H1 (cell line): ENCODE measurements around the gene HMG20A. TPM values are rescaled to one million over a fixed set of nuclear protein-coding genes. Genes with fewer than 3 reads are reported as not detected.

Source experiments
- CTCF ChIA-PET: fragments of 300-600 bp; sonication (Branson Sonifier 250); formaldehyde crosslinking; loops from one replicate; lab custom pipeline; 2021; ENCODE audit not compliant: partially characterized antibody; lab: Charles Lee
- POLR2A ChIA-PET: fragments of 300-600 bp; sonication (Branson Sonifier 250); formaldehyde crosslinking; loops from one replicate; lab custom pipeline; 2021; ENCODE audit warnings: inconsistent platforms; ENCODE audit not compliant: partially characterized antibody; lab: Charles Lee
- DNase-seq, 2 experiments: peaks; one replicate each; pipeline versions ENCODE4 v3.0.0 to v3.0.0-alpha.2; 2010 to 2022; ENCODE audit warnings: low spot score in 2 of 2, low read depth in 1 of 2, mixed read lengths in 1 of 2
- FAIRE-seq: peaks from 2 replicates; lab custom pipeline; 2011; peaks lifted over from hg19 to GRCh38; lab: Jason Lieb, UNC
- H2AFZ ChIP-seq: 2 replicates; pipeline ENCODE4 v1.8.1; 2012; ENCODE audit warnings: low read length, inconsistent platforms
- H2AK5ac ChIP-seq: 2 replicates; pipeline ENCODE4 v1.6.1; 2013; ENCODE audit warnings: low read depth, low read length
- H2BK120ac ChIP-seq: replicated peaks from 2 replicates; pipeline ENCODE3; 2013; ENCODE audit warnings: low read depth, low read length, inconsistent platforms
- H2BK12ac ChIP-seq: 2 replicates; pipeline ENCODE4 v1.6.1; 2013; ENCODE audit warnings: low read depth, low read length
- H2BK15ac ChIP-seq: 2 replicates; pipeline ENCODE4 v1.6.1; 2013; ENCODE audit warnings: low read length
- H2BK20ac ChIP-seq: 2 replicates; pipeline ENCODE4 v1.6.1; 2013; ENCODE audit warnings: low read length
- H2BK5ac ChIP-seq: 2 replicates; pipeline ENCODE4 v1.6.1; 2013; ENCODE audit warnings: low read depth, low read length
- H3K14ac ChIP-seq: 2 replicates; pipeline ENCODE4 v1.6.1; 2013; ENCODE audit warnings: inconsistent platforms; ENCODE audit not compliant: insufficient read length
- H3K18ac ChIP-seq: 2 replicates; pipeline ENCODE4 v1.6.1; 2013; ENCODE audit warnings: low read length; ENCODE audit errors: extremely low read depth
- H3K23ac ChIP-seq: 2 replicates; pipeline ENCODE4 v1.6.1; 2013; ENCODE audit warnings: inconsistent platforms; ENCODE audit not compliant: insufficient read length
- H3K23me2 ChIP-seq: 2 replicates; pipeline ENCODE4 v1.6.1; 2013; ENCODE audit warnings: low read depth, low read length
- H3K27ac ChIP-seq: 2 replicates; pipeline ENCODE4 v1.6.1; 2011; ENCODE audit warnings: low read depth, low read length, inconsistent platforms
- H3K27me3 ChIP-seq, 4 experiments: replicated peaks in 1 of 4; 1 replicate in 1 of 4; 2 replicates in 3 of 4; pipeline versions ENCODE4 v1.6.1 to v1.8.1; 2011 to 2013; ENCODE audit warnings: low read length in 3 of 4, mild to moderate bottlenecking in 3 of 4, inconsistent platforms in 2 of 4, mixed read lengths in 2 of 4, moderate library complexity in 1 of 4; ENCODE audit not compliant: control insufficient read depth in 3 of 4, insufficient read depth in 3 of 4; ENCODE audit errors: extremely low read depth in 1 of 4
- H3K36me3 ChIP-seq, 4 experiments: 2 replicates each; pipeline versions ENCODE4 v1.6.1 to v1.8.1; 2011 to 2013; ENCODE audit warnings: mild to moderate bottlenecking in 4 of 4, low read length in 3 of 4, moderate library complexity in 2 of 4, control low read depth in 1 of 4, inconsistent platforms in 1 of 4; ENCODE audit not compliant: insufficient read depth in 4 of 4, control insufficient read depth in 2 of 4
- H3K4ac ChIP-seq: replicated peaks from 2 replicates; pipeline ENCODE3; 2013; ENCODE audit warnings: low read length, low read depth, mixed read lengths, inconsistent platforms; ENCODE audit not compliant: insufficient read length
- H3K4me1 ChIP-seq, 4 experiments: replicated peaks in 1 of 4; 1 replicate in 1 of 4; 2 replicates in 3 of 4; pipeline versions ENCODE4 v1.6.1 to v1.8.1; 2011 to 2013; ENCODE audit warnings: low read length in 3 of 4, inconsistent platforms in 2 of 4, mixed read lengths in 1 of 4; ENCODE audit not compliant: insufficient read depth in 4 of 4, control insufficient read depth in 3 of 4
- H3K4me2 ChIP-seq, 2 experiments: 2 replicates each; pipeline versions ENCODE4 v1.6.1 to v1.8.1; 2011 to 2013; ENCODE audit warnings: low read depth in 2 of 2, low read length in 2 of 2, control low read depth in 1 of 2, inconsistent platforms in 1 of 2, mild to moderate bottlenecking in 1 of 2; ENCODE audit not compliant: insufficient read depth in 1 of 2
- H3K4me3 ChIP-seq, 4 experiments: fragments of 200-600, 300-600 bp in 1 of 4; sonication (generic), shearing (Covaris generic), sonication (Bioruptor Twin) in 1 of 4; 2 replicates each; pipeline versions ENCODE4 v1.5.1 to v1.8.1; 2011 to 2016; ENCODE audit warnings: low read length in 4 of 4, low read depth in 3 of 4, control low read depth in 2 of 4, inconsistent platforms in 2 of 4, mild to moderate bottlenecking in 2 of 4, mixed read lengths in 1 of 4, moderate library complexity in 1 of 4; ENCODE audit not compliant: insufficient read depth in 2 of 4; ENCODE audit errors: extremely low read depth in 1 of 4
- H3K56ac ChIP-seq: replicated peaks from 2 replicates; pipeline ENCODE3; 2013; ENCODE audit warnings: low read depth, mild to moderate bottlenecking, mixed read lengths, low read length, inconsistent platforms; ENCODE audit not compliant: insufficient read length
- H3K79me1 ChIP-seq: 2 replicates; pipeline ENCODE4 v1.6.1; 2013; ENCODE audit warnings: low read depth, low read length, control low read depth
- H3K79me2 ChIP-seq, 2 experiments: 2 replicates each; pipeline versions ENCODE4 v1.6.1 to v1.8.1; 2012 to 2013; ENCODE audit warnings: low read length in 2 of 2, mild to moderate bottlenecking in 2 of 2, inconsistent platforms in 1 of 2; ENCODE audit not compliant: insufficient read depth in 2 of 2, control insufficient read depth in 1 of 2
- H3K9ac ChIP-seq, 4 experiments: replicated peaks in 1 of 4; 1 replicate in 1 of 4; 2 replicates in 3 of 4; pipeline versions ENCODE4 v1.6.1 to v1.8.1; 2011 to 2013; ENCODE audit warnings: low read depth in 3 of 4, low read length in 3 of 4, control low read depth in 2 of 4, mild to moderate bottlenecking in 2 of 4, moderate library complexity in 2 of 4, inconsistent platforms in 1 of 4; ENCODE audit errors: extremely low read depth in 1 of 4
- H3K9me3 ChIP-seq, 2 experiments: 2 replicates each; pipeline versions ENCODE4 v1.6.1 to v1.8.1; 2012 to 2013; ENCODE audit warnings: mild to moderate bottlenecking in 2 of 2, moderate library complexity in 2 of 2, control low read depth in 1 of 2, inconsistent platforms in 1 of 2, low read depth in 1 of 2, low read length in 1 of 2, mixed read lengths in 1 of 2; ENCODE audit not compliant: insufficient read depth in 2 of 2
- H4K20me1 ChIP-seq, 2 experiments: replicated peaks in 1 of 2; 2 replicates each; pipeline versions ENCODE3 to v1.8.1; 2011 to 2013; ENCODE audit warnings: inconsistent platforms in 2 of 2, low read length in 2 of 2, mild to moderate bottlenecking in 1 of 2; ENCODE audit not compliant: insufficient read depth in 2 of 2, control insufficient read depth in 1 of 2
- H4K5ac ChIP-seq: 2 replicates; pipeline ENCODE4 v1.6.1; 2013; ENCODE audit warnings: low read length, low read depth, mixed read lengths, inconsistent platforms; ENCODE audit not compliant: insufficient read length
- H4K8ac ChIP-seq: 2 replicates; pipeline ENCODE4 v1.8.0; 2013; ENCODE audit warnings: mild to moderate bottlenecking, moderate library complexity, low read length, inconsistent platforms; ENCODE audit not compliant: insufficient read depth; ENCODE audit errors: extremely low read depth
- H4K91ac ChIP-seq: replicated peaks from 2 replicates; pipeline ENCODE3; 2013; ENCODE audit warnings: low read length, mixed read lengths, inconsistent platforms; ENCODE audit not compliant: insufficient read length
- BRCA1 ChIP-seq: IDR thresholded peaks from 2 replicates; pipeline ENCODE4 v1.6.1; 2012; ENCODE audit warnings: low read depth, low read length, improper control_type of control experiment
- CBX5 ChIP-seq: fragments of 300-800, 300-1000 bp; sonication (generic); IDR thresholded peaks from 2 replicates; pipeline ENCODE4 v1.7.1; 2016; ENCODE audit warnings: antibody characterized with exemption, low read length, low read depth
- HDAC2 ChIP-seq, 2 experiments: fragments of 300-600 bp in 1 of 2; sonication (generic) in 1 of 2; IDR thresholded peaks; 2 replicates each; pipeline ENCODE4 v1.6.1; 2011 to 2012; ENCODE audit warnings: low read depth in 2 of 2, low read length in 2 of 2, mild to moderate bottlenecking in 2 of 2, moderate library complexity in 2 of 2, borderline replicate concordance in 1 of 2, inconsistent platforms in 1 of 2
- KDM4A ChIP-seq: IDR thresholded peaks from one replicate; pipeline ENCODE4 v1.7.1; 2012; ENCODE audit warnings: low read depth, mild to moderate bottlenecking, moderate library complexity, low read length, inconsistent platforms; ENCODE audit not compliant: severe bottlenecking
- POU5F1 ChIP-seq: IDR thresholded peaks from 2 replicates; pipeline ENCODE4 v1.6.1; 2011; ENCODE audit warnings: low read depth, mild to moderate bottlenecking, low read length, moderate library complexity
- TEAD4 ChIP-seq: IDR thresholded peaks from 2 replicates; pipeline ENCODE4 v1.6.1; 2012; ENCODE audit warnings: low read depth, low read length, inconsistent platforms, mixed read lengths
- WGBS, 2 experiments: shearing (Covaris generic) in 1 of 2; methylation state at CpG; one replicate each; pipeline versions ENCODE4 v1.1.6 to v1.1.7; 2013 to 2015; ENCODE audit warnings: low lambda C conversion rate in 2 of 2, mixed read lengths in 2 of 2, inconsistent platforms in 1 of 2, low coverage in 1 of 2, missing lambda C conversion rate in 1 of 2; ENCODE audit not compliant: insufficient replicate concordance in 2 of 2, insufficient coverage in 1 of 2, insufficient read length in 1 of 2; ENCODE audit errors: extremely low coverage in 1 of 2, missing lambda C conversion rate in 1 of 2; 5-methylcytosine and 5-hydroxymethylcytosine counted together
- polyA plus RNA-seq, 7 experiments: library from polyadenylated mRNA; depleted of rRNA in 3 of 7; stranded (reverse) in 5 of 7; unstranded in 2 of 7; fragments of >200 nt in 5 of 7; fragments of 200-250 nt in 2 of 7; gene quantifications; 1 replicate in 5 of 7; 2 replicates in 1 of 7; 4 replicates in 1 of 7; pipeline versions ENCODE4 v1.2.1 to v1.2.3, GENCODE V29; 2011 to 2013; ENCODE audit warnings: missing spikeins in 2 of 7, mixed read lengths in 2 of 7
- total RNA-seq: library from RNA; stranded (reverse); fragmentation: NEBNext Ultra II Directional; extraction: Animal tissue kit (Norgen Biotek cat#: 25700); gene quantifications from 2 replicates; pipeline ENCODE4 v1.2.1, GENCODE V29; 2021

HMG20A gene
- total and polyA plus RNA-seq, 2 of the 8 experiments (the other 6 are each of a cell fraction or from before 2014, with no cell fraction given), result 52.1 to 59.7 TPM

GRCh38 chr15:77402740-77403379, 17.8 kb upstream of the HMG20A start:
- Histone ChIP-seq H2AK5ac (no peak overlapping the region), H3K36me3 (no peaks in the 10 kb centered on the region; a peak in 2 of 8 replicates), H2BK5ac (no peak overlapping the region), H3K56ac (no peak overlapping the region), H3K9ac (no peak overlapping the region), H3K4me3 (no peak overlapping the region), H3K4me1 (peaks cover 0 to 5% (median 0%) of the 10 kb centered on the region in 4 experiments; a peak in 2 of 7 replicates), H4K91ac (no peak overlapping the region), H2BK20ac (no peak overlapping the region), H2BK12ac (no peak overlapping the region), H4K5ac (no peak overlapping the region), H4K8ac (no peak overlapping the region), H2BK120ac (no peak overlapping the region), H3K23ac (no peak overlapping the region), H3K27me3 (no peaks in the 10 kb centered on the region), H3K4ac (no peak overlapping the region), H3K27ac (no peak overlapping the region), H3K18ac (no peak overlapping the region), H2AFZ (no peak overlapping the region), H3K79me1 (no peaks in the 10 kb centered on the region), H3K23me2 (no peaks in the 10 kb centered on the region), H3K4me2 (no peak overlapping the region), H3K9me3 (peaks cover 3 to 5% of the 10 kb centered on the region in 2 experiments; a peak in 2 of 4 replicates), H3K79me2 (peaks cover 0 to 96% of the 10 kb centered on the region in 2 experiments; a peak in 3 of 4 replicates), H4K20me1 (peaks cover 0 to 1% of the 10 kb centered on the region in 2 experiments), H3K14ac (no peak overlapping the region), H2BK15ac (no peak overlapping the region)
- DNase-seq (no peak), FAIRE-seq (no peak)
- POLR2A ChIA-PET, result no interaction called here
- CTCF ChIA-PET, result no interaction called here
- TF ChIP-seq KDM4A (no peak), TEAD4 (no peak), BRCA1 (no peak), POU5F1 (no peak), HDAC2 (IDR thresholded peaks at IDR 0.05; ENCODE audit: borderline replicate concordance in 1 of 2, low read depth in 2 of 2, low read length in 2 of 2) (no peak), CBX5 (no peak)
- 92% methylated on average over 1 of the region's 1 CpG; no CpG with 5 or more reads in 1 of the 2 experiments for WGBS, 2 experiments
